GM19324 (cell line): ENCODE data around the gene MAN2C1.
"Not testable (repeated sequence)": the region's sequence is repeated elsewhere in the genome, so short reads cannot be mapped to it uniquely, and the experiment has no call there.

ENCODE experiments used
- ATAC-seq: cut with Tn5 transposase; IDR thresholded peaks from one replicate; pipeline ENCODE4 v1.9.1; 2021; ENCODE audit warnings: mild to moderate bottlenecking, moderate library complexity; ENCODE audit not compliant: unreplicated experiment, low FRiP score

MAN2C1 gene

GRCh38 chr15:75361989-75362641, 6.3 kb downstream of the MAN2C1 start:
- no peak for ATAC-seq

DNA sequence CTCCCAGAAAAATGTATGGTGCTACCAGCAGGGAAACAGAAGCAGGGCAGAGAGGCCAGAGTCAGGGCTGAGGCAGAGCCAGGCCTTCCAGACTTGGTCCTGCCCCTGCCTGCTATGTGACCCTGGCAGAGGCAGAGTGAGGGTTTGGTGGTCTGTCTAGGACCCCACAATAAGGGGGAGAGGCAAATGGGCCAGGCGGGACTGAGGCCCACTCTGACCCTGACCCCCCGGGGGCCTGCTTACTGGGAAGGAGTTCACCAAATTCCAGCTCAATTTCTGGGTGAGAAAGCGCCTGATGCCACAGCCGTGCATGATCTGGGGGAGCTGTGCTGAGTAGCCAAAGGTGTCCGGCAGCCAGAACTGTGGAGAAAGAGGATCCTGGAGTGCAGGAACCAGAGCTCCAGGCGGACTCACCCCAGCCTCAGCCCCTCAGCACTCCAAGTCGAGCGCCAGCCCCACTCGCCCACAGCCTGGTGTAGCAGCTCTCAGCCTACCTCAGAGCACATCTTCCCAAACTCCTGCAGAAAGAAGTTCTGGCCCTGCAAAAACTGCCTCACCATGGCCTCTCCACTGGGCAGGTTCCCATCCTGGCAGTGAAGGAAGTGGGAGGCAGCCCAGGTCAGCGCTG, 6.9 kb downstream of the MAN2C1 start:
- no peak for ATAC-seq

GRCh38 chr15:75360856-75361255, 7.6 kb downstream of the MAN2C1 start:
- no peak for ATAC-seq

- ATAC-seq = no peak
Observed at GRCh38 chr15:75360391-75360790, 8.0 kb downstream of the MAN2C1 start.

GRCh38 chr15:75359537-75360250, 8.7 kb downstream of the MAN2C1 start:
- no peak for ATAC-seq

DNA sequence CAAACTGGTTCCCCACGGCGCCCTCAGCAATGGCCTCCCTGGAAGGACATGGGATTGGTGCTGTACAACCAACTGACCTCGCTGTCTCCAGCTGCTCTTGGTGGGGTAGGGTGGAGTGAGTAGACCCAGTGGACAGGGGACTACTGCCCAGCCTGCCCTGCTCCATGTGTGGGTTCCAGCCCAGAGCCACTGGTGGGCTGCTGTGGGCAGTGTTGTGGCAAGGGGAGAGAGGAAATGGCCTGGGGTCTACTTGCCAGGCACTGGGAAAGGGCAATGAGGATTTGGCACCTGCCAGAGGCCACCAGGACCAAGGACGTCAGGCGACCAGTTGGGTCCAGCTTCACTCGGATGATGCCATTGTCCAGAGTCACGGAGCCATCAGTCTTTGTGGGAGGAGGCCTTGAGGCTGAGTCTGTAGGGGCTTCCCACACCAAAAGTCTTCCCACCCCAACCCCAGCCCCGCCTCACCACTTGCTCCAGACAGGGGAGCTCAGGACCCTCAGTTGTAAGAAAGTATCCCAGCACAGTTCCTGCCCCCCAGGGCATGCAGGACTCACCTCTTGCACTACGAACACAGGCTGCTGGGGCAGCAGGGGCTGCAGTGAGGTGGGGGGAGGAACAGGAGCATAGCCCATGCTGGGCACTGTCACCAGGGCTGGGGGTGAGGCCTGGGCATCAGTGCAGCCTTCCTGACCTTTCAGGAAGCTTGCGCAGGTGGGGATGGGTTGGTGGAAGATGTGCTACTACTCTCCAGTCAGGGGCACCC, 9.5 kb downstream of the MAN2C1 start:
- no peak for ATAC-seq

DNA sequence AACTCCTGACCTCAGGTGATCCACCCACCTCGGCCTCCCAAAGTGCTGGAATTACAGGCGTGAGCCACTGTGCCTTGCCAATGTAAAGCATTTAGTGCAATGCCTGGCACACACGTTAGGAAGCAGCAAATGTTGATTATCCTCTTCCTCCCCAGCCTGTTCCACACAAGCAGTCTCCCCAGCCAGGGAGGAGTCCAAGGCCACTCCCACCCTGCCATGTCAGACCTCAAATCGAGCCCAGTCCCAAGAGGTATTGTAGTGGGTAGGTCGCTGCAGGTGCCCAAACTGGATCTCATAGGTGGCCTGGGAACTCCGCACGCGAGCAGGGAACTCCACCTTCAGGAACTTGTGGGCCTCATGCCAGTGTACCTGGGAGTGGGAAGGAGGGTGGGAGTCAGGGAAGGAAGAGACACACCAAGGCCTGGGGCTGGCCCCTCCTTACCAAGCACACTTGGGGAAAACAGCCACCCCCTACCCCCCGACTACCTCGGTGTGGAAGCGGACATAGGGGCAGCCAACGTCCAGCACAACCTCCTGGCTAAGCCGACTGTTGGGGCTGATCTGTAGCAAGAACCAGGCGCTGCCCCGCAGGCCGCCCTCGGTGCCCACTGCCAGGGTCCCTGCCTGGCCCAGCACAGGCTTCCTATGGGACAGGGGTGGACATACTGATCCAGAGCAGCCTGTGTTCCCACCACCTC, 10.3 kb downstream of the MAN2C1 start:
- ATAC-seq = no peak

GRCh38 chr15:75356517-75356916, 11.9 kb downstream of the MAN2C1 start:
- no peak for ATAC-seq

DNA sequence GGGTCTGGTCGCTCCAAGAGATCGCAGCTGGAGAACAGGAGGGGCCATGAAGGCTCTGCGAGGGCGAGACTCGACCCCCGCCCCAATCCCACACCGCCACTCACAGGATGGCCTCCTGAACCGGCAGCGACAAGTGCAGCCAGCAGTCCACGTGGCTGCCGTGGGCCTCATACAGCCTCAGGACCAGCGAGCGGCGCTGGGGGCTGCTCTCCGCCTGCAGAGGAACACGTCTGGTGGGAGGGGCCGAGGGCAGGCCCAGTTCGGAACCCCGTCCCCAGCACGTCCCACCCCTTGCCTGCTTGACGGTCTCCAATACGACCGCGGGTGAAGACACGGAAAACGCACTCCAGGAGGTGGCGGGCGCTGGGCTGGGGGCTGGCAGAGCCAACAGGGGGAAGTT, 12.4 kb downstream of the MAN2C1 start:
- no peak for ATAC-seq

GRCh38 chr15:75355369-75355768, 13.0 kb downstream of the MAN2C1 start:
- ATAC-seq = no peak

- ATAC-seq = no peak
Observed at GRCh38 chr15:75354454-75354853, 14.0 kb downstream of the MAN2C1 start.

- no peak for ATAC-seq
Observed at GRCh38 chr15:75353604-75354003, 14.8 kb downstream of the MAN2C1 start.

DNA sequence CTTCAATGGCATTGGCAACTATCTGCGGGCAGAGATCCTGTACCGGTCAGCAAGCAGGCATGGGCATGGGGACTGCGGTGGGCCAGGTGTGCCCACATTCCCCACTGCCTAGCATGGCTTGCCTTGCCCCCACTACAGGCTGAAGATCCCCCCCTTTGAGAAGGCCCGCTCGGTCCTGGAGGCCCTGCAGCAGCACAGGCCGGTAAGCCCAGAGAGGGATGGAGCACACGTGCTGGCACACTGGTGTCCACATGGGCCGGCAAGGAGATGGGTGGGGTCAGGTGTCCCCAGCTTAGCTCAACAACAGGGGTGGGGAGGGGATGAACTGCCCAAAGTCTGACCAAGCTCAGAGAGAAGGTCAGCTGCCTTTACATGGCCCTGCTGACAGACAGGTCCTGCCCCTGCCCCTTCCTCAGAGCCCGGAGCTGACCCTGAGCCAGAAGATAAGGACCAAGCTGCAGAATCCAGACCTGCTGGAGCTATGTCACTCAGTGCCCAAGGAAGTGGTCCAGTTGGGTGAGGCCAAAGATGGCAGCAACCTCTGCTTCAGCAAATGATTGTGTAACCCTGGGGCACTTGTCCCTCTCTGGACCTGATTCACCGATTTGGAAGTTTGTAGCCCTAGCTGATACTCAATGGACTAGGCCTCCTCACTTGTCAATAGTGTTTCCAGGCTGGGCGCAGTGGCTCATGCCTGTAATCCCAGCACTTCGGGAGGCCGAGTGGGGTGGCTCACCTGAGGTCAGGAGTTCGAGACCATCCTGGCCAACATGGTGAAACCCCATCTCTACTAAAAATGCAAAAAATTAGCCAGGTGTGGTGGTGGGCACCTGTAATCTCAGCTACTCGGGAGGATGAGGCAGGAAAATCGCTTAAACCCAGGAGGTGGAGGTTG, 16.0 kb downstream of the MAN2C1 start:
- ATAC-seq = no peak

DNA sequence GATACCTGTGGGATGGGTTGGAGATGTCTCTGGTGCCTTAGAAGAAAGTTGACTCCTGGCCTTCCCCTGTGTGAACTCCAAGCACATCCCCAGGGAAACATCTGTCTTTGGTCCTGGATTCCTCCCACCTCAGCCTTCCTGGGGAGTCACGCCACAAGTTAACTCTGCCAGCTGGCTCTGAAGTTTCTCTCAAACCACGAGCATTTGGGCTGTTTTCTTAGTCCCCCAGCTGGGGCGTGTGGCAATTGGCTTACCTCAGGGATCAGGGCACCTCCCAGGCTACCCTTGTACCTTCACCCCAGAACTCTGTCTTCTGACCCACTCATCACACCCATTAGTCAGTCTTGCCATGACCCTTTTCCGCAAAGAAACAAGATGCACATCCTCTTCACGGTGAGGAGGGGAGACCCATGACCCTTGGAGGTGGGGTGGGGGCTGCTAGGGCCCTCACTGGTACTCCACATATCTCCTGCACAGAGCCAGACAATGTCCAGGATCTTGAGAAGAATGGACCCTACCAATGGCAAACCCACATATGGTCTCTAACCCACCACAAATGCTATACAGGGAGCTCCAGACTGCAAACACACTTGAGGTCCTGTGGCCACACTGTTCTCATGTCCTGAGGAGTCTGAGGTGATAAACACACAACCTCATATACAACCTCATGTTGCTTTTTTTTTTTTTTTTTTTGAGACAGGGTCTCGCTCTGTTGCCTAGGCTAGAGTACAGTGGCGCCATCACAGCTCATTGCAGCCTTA, 17.6 kb downstream of the MAN2C1 start:
- no peak for ATAC-seq

DNA sequence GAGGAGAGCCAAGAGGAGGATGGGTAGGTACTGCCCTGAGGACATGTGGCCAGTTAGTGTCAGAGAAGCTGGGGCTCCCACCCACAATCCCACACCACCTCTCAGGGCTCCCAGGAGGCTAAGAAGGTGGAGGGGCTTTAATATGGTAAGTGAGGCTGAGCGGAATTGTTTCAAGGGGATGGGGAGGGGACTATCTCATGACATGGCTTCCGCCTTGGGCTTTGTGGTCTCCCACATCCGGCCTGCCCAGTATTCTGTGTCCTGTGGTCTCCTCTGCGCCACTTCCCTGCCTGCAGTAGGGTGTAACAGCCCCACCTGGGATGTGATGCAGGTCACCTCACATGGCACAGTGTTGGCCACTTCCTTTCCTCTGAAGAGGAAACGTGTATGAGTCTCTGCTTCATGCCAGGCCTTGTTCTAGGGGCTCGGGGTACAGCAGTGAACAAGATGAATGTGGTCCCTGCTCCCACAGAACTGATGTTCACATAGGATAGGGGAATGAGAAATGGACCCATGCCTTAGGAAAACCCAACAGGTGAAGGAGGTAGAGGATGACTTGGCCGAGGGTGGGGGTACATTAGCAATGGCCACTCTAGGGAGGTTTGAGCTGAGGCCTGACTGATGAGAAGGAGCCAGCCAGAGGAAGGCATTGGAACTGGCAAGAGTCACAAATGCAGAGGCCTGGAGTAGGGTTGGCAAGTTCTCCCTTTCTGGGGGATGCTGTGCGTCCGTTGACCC, 18.4 kb downstream of the MAN2C1 start:
- no peak for ATAC-seq

- ATAC-seq = not testable (repeated sequence)
Observed at GRCh38 chr15:75349351-75349669, 19.1 kb downstream of the MAN2C1 start.

DNA sequence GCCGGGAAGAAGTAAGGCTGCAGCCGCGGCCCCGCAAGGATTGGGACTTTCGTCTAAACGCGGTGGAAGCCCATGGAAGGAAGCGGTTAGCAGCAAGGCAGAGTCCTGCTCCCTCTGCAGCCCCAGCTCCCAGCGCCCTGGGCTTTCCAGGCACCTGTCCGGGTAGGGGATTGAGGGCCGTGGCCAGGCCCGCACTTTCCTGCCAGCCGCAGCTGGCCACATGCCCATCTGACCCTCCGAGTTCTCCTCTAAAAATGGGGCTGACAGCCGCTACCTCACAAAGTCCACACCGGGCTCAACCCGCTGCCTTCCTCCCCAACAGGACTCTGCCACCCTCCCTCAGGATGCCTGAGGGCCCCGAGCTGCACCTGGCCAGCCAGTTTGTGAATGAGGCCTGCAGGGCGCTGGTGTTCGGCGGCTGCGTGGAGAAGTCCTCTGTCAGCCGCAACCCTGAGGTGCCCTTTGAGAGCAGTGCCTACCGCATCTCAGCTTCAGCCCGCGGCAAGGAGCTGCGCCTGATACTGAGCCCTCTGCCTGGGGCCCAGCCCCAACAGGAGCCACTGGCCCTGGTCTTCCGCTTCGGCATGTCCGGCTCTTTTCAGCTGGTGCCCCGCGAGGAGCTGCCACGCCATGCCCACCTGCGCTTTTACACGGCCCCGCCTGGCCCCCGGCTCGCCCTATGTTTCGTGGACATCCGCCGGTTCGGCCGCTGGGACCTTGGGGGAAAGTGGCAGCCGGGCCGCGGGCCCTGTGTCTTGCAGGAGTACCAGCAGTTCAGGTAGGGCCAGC, 19.7 kb downstream of the MAN2C1 start:
- ATAC-seq = no peak
